GM12878 (cell line): ENCODE data around the gene C6orf62. TPM values are rescaled to one million over a fixed set of nuclear protein-coding genes. Genes with fewer than 3 reads are reported as not detected.

ENCODE experiments used
- ATAC-seq: fragments of 200-7000 bp; cut with Tn5 transposase; 3 replicates; pipeline ENCODE4 v1.9.1; 2020; ENCODE audit warnings: mild to moderate bottlenecking, moderate library complexity
- BruUV-seq: library from RNA; stranded (reverse); fragments of 400-500 nt; replicated peaks from 2 replicates; lab custom pipeline; 2021; lab: Mats Ljungman, UMichigan
- CTCF ChIA-PET: fragments of 300-600 bp; sonication (Branson Sonifier 250); formaldehyde crosslinking; extraction: SDS; loops from one replicate; lab custom pipeline; 2021; ENCODE audit warnings: inconsistent platforms; lab: Yijun Ruan, JAX
- POLR2A ChIA-PET: fragments of 350-600 bp; formaldehyde crosslinking; extraction: SDS; loops from one replicate; lab custom pipeline; 2021; ENCODE audit warnings: inconsistent platforms; lab: Charles Lee
- RAD21 ChIA-PET: fragments of 300-600 bp; sonication (Branson Sonifier 250); formaldehyde crosslinking; loops from one replicate; lab custom pipeline; 2023; ENCODE audit warnings: antibody characterized with exemption; ENCODE audit not compliant: unreplicated experiment; lab: Charles Lee
- SMC1A ChIA-PET: fragments of 300-600 bp; sonication (Branson Sonifier 250); formaldehyde crosslinking; loops from one replicate; lab custom pipeline; 2023; ENCODE audit not compliant: unreplicated experiment, uncharacterized antibody; lab: Charles Lee
- DNase-seq: peaks from one replicate; pipeline ENCODE4 v3.0.0-alpha.2; 2011; ENCODE audit warnings: low read depth, low spot score
- FAIRE-seq: peaks from 3 replicates; lab custom pipeline; 2011; peaks lifted over from hg19 to GRCh38; lab: Jason Lieb, UNC
- H2AFZ ChIP-seq: 2 replicates; pipeline ENCODE4 v1.6.0; 2011; ENCODE audit warnings: low read depth, low read length, control low read depth; ENCODE audit not compliant: control insufficient read depth
- H3K27ac ChIP-seq: 2 replicates; pipeline ENCODE4 v1.5.1; 2011; ENCODE audit warnings: control low read depth; ENCODE audit not compliant: control insufficient read depth, insufficient read depth
- H3K27me3 ChIP-seq, 2 experiments: replicated peaks in 1 of 2; 2 replicates each; pipeline versions ENCODE4 v1.6.0 to v1.6.1; 2011; ENCODE audit warnings: low read length in 1 of 2; ENCODE audit not compliant: control insufficient read depth in 2 of 2, insufficient read depth in 2 of 2
- H3K36me3 ChIP-seq, 2 experiments: 2 replicates each; pipeline ENCODE4 v1.5.1; 2011; ENCODE audit warnings: low read length in 1 of 2; ENCODE audit not compliant: control insufficient read depth in 2 of 2, insufficient read depth in 2 of 2
- H3K4me1 ChIP-seq: 2 replicates; pipeline ENCODE4 v1.6.1; 2011; ENCODE audit warnings: mild to moderate bottlenecking, low read length, moderate library complexity, mixed read lengths; ENCODE audit not compliant: control insufficient read depth, insufficient read depth
- H3K4me2 ChIP-seq: 2 replicates; pipeline ENCODE4 v1.6.0; 2011; ENCODE audit warnings: control low read depth; ENCODE audit not compliant: control insufficient read depth, insufficient read depth
- H3K4me3 ChIP-seq: fragments of 200-600 bp; sonication (generic); 2 replicates; pipeline ENCODE4 v1.5.1; 2016
- H3K79me2 ChIP-seq: 2 replicates; pipeline ENCODE4 v1.6.0; 2011; ENCODE audit warnings: low read length; ENCODE audit not compliant: control insufficient read depth, insufficient read depth
- H3K9ac ChIP-seq: 2 replicates; pipeline ENCODE4 v1.8.0; 2011; ENCODE audit warnings: low read length, control low read depth, mixed read lengths; ENCODE audit not compliant: control insufficient read depth, insufficient read depth
- H3K9me3 ChIP-seq: replicated peaks from 3 replicates; pipeline ENCODE4 v1.5.1; 2011; ENCODE audit warnings: mild to moderate bottlenecking, low read length; ENCODE audit not compliant: control insufficient read depth, insufficient read depth
- H4K20me1 ChIP-seq: 2 replicates; pipeline ENCODE4 v1.6.0; 2011; ENCODE audit not compliant: control insufficient read depth, insufficient read depth
- CEBPB ChIP-seq, 2 experiments: fragments of 150-350 bp in 1 of 2; IDR thresholded peaks; 2 replicates each; pipeline ENCODE4 v1.6.1; 2012 to 2014; ENCODE audit warnings: low read depth in 2 of 2, low read length in 2 of 2, borderline replicate concordance in 1 of 2, inconsistent platforms in 1 of 2
- EED ChIP-seq: sonication (generic); IDR thresholded peaks from 2 replicates; pipeline ENCODE4 v1.6.1; 2016; ENCODE audit warnings: antibody characterized with exemption, low read depth
- FOXK2 ChIP-seq: fragments of 450-650 bp; IDR thresholded peaks from 2 replicates; pipeline ENCODE4 v1.6.1; 2017; ENCODE audit warnings: mild to moderate bottlenecking, moderate library complexity
- GABPA ChIP-seq: IDR thresholded peaks from 2 replicates; pipeline ENCODE4 v1.6.1; 2014; ENCODE audit warnings: antibody characterized with exemption, low read depth, mild to moderate bottlenecking, inconsistent platforms
- HSF1 ChIP-seq: fragments of 150-350 bp; IDR thresholded peaks from 2 replicates; pipeline ENCODE4 v1.6.1; 2014; ENCODE audit warnings: mild to moderate bottlenecking, low read depth, low read length
- MTA2 ChIP-seq: fragments of 450-650 bp; IDR thresholded peaks from 2 replicates; pipeline ENCODE4 v1.6.1; 2016; ENCODE audit warnings: low read depth, mild to moderate bottlenecking, moderate library complexity
- MYB ChIP-seq: fragments of 150-350 bp; IDR thresholded peaks from 2 replicates; pipeline ENCODE4 v1.6.1; 2014; ENCODE audit warnings: mild to moderate bottlenecking, low read depth, low read length, borderline replicate concordance
- NFIC ChIP-seq: IDR thresholded peaks from 2 replicates; pipeline ENCODE4 v1.6.1; 2012; ENCODE audit warnings: low read depth, mild to moderate bottlenecking, inconsistent platforms, low read length, moderate library complexity
- NFYB ChIP-seq: IDR thresholded peaks from 2 replicates; pipeline ENCODE4 v1.6.1; 2011; ENCODE audit warnings: low read depth, mild to moderate bottlenecking, low read length, improper control_type of control experiment, moderate library complexity; ENCODE audit not compliant: insufficient read depth
- POLR2AphosphoS2 ChIP-seq: IDR thresholded peaks from 2 replicates; pipeline ENCODE4 v1.6.1; 2011; ENCODE audit warnings: low read depth, mild to moderate bottlenecking, low read length, improper control_type of control experiment, moderate library complexity
- SKIL ChIP-seq: fragments of 450-650 bp; IDR thresholded peaks from 2 replicates; pipeline ENCODE4 v1.6.1; 2017; ENCODE audit warnings: mild to moderate bottlenecking, low read depth, inconsistent platforms; ENCODE audit not compliant: poor library complexity, severe bottlenecking
- YBX1 ChIP-seq: fragments of 450-650 bp; IDR thresholded peaks from 2 replicates; pipeline ENCODE4 v1.6.1; 2016; ENCODE audit warnings: antibody characterized with exemption
- ZBTB40 ChIP-seq: fragments of 450-650 bp; IDR thresholded peaks from 2 replicates; pipeline ENCODE4 v1.6.1; 2016; ENCODE audit warnings: mild to moderate bottlenecking, moderate library complexity, borderline replicate concordance
- WGBS: methylation state at CpG from one replicate; pipeline ENCODE4 v1.1.6; 2016; ENCODE audit warnings: low lambda C conversion rate; ENCODE audit not compliant: insufficient replicate concordance, insufficient coverage; ENCODE audit errors: missing lambda C conversion rate; 5-methylcytosine and 5-hydroxymethylcytosine counted together
- in situ Hi-C: fragments of 300-500 bp; cut with MboI; formaldehyde crosslinking; loops from 9 replicates; pipeline ENCODE4 v1.14.3; 2018; ENCODE audit warnings: mixed read lengths
- intact Hi-C: fragments of 100-400 bp; cut with micrococcal nuclease; formaldehyde crosslinking; loops from one replicate; pipeline ENCODE4 v1.14.2; 2022; ENCODE audit not compliant: unreplicated experiment
- polyA plus RNA-seq, 11 experiments: library from polyadenylated mRNA; depleted of rRNA in 4 of 11; unstranded in 6 of 11; stranded (reverse) in 5 of 11; fragments of >200 nt; fragmentation: Nextera tagmentation in 4 of 11; fragmentation: Illumina TruSeq in 1 of 11; extraction: Ambion mirVana in 4 of 11; extraction: Trizol in 1 of 11; gene quantifications; 1 replicate in 1 of 11; 2 replicates in 10 of 11; pipeline versions ENCODE4 v1.2.1 to v1.2.3, GENCODE V29; 2011 to 2016; ENCODE audit warnings: inconsistent platforms in 2 of 11, missing spikeins in 2 of 11, low read depth in 1 of 11
- total RNA-seq, 4 experiments: library from RNA; depleted of rRNA in 3 of 4; stranded (reverse); fragments of >200 nt in 3 of 4; fragmentation: Illumina TruSeq in 1 of 4; extraction: Trizol in 1 of 4; gene quantifications; 2 replicates each; pipeline versions ENCODE4 v1.2.1 to v1.2.3, GENCODE V29; 2013 to 2021

The C6orf62 gene
- total and polyA plus RNA-seq, 10 of the 15 experiments (the other 5 are each of a cell fraction or from before 2014, with no cell fraction given) = 55.6 to 565 (median 126) TPM

GRCh38 chr6:24655215-24655614 lies 63.7 kb downstream of the C6orf62 start:
- intact Hi-C loops = no loop called here
- H3K4me3 ChIP-seq = no peak overlapping the region
- ATAC-seq (no peak), FAIRE-seq (no peak), DNase-seq (no peak)
- no peak overlapping the region for H3K4me2 ChIP-seq
- in situ Hi-C loops = no loop called here
- H3K9ac ChIP-seq = no peak overlapping the region
- H3K27me3 ChIP-seq = no peaks in the 10 kb centered on the region
- peaks cover 2 to 18% of the 10 kb centered on the region in 2 experiments; a peak in 3 of 4 replicates for H3K36me3 ChIP-seq
- H4K20me1 ChIP-seq = no peaks in the 10 kb centered on the region
- no peaks in the 10 kb centered on the region; the same call in 1 of the 2 replicates for H3K79me2 ChIP-seq
- SMC1A ChIA-PET = interaction anchor here (0.6 to 1.5 kb wide), 5 partner anchors 10 to 114 kb away, joined by 3 to 4 read pairs (median 4); no protein-coding TSS in a partner anchor
- RAD21 ChIA-PET = interaction anchor here (1.0 kb wide), 1 partner anchor 11 kb away, joined by 3 read pairs; no protein-coding TSS in a partner anchor
- no TSS peak for BruUV-seq
- POLR2A ChIA-PET = interaction anchor here (0.6 kb wide), 1 partner anchor 83 kb away, joined by 7 read pairs; no protein-coding TSS in a partner anchor
- no peak overlapping the region for H3K27ac ChIP-seq
- WGBS = 60% methylated on average over 1 of the region's 1 CpG
- H2AFZ ChIP-seq = no peak overlapping the region
- H3K9me3 ChIP-seq = no peaks in the 10 kb centered on the region
- TF ChIP-seq MTA2 = no peak
- TF ChIP-seq POLR2AphosphoS2 = no peak
- TF ChIP-seq EED = no peak
- TF ChIP-seq HSF1 = no peak
- no peak for TF ChIP-seq MYB
- TF ChIP-seq FOXK2 = no peak
- TF ChIP-seq YBX1 = no peak
- no peak for TF ChIP-seq CEBPB (IDR thresholded peaks at IDR 0.05; ENCODE audit: borderline replicate concordance in 1 of 2, low read depth in 2 of 2, low read length in 2 of 2)
- TF ChIP-seq SKIL = no peak
- no peak for TF ChIP-seq NFIC
- TF ChIP-seq GABPA = no peak
- no peak for TF ChIP-seq NFYB
- TF ChIP-seq ZBTB40 = no peak
- CTCF ChIA-PET = interaction anchor here (0.7 to 1.5 kb wide), 3 partner anchors 10 to 134 kb away, joined by 3 to 5 read pairs (median 3); no protein-coding TSS in a partner anchor
- no peaks in the 10 kb centered on the region for H3K4me1 ChIP-seq
